Esophagus muscularis mucosa (tissue), 4 donors: Measurements from ENCODE around the gene FKBP8. TPM values are rescaled to one million over a fixed set of nuclear protein-coding genes. Genes with fewer than 3 reads are reported as not detected.
A peak's percentile ranks its signal among the peaks of the same experiment; 100 is the strongest.

Source experiments
- DNase-seq: peaks from one replicate; pipeline ENCODE4 v3.0.0-alpha.2; 2017; ENCODE audit errors: extremely low spot score
- H3K27ac ChIP-seq, 4 donors: fragments of 200-600 bp; sonication (generic); replicated peaks in 1 of 4; 1 replicate in 3 of 4; 2 replicates in 1 of 4; pipeline ENCODE4 v1.5.1; 2016 to 2019; ENCODE audit warnings: mild to moderate bottlenecking in 1 of 4
- H3K27me3 ChIP-seq, 4 donors: fragments of 200-600 bp; sonication (generic); one replicate each; pipeline versions ENCODE4 v1.5.1 to v1.6.0; 2016 to 2019
- H3K36me3 ChIP-seq, 4 donors: fragments of 200-600 bp; sonication (generic); one replicate each; pipeline ENCODE4 v1.5.1; 2016 to 2019
- H3K4me1 ChIP-seq, 4 donors: fragments of 200-600 bp; sonication (generic); one replicate each; pipeline ENCODE4 v1.5.1; 2016 to 2019
- H3K4me3 ChIP-seq, 4 donors: fragments of 200-600 bp; sonication (generic); 1 replicate in 2 of 4; 2 replicates in 2 of 4; pipeline ENCODE4 v1.5.1; 2016 to 2019; ENCODE audit warnings: mild to moderate bottlenecking in 4 of 4, moderate library complexity in 1 of 4
- H3K9me3 ChIP-seq, 4 donors: fragments of 200-600 bp; sonication (generic); 1 replicate in 3 of 4; 2 replicates in 1 of 4; pipeline ENCODE4 v1.5.1; 2016 to 2019
- CTCF ChIP-seq, 3 experiments: fragments of 200-600 bp in 2 of 3; fragments of 450-650 bp in 1 of 3; sonication (generic) in 2 of 3; IDR thresholded peaks; one replicate each; pipeline ENCODE4 v1.5.1; 2017 to 2019; ENCODE audit warnings: antibody characterized with exemption in 3 of 3, mild to moderate bottlenecking in 2 of 3, moderate library complexity in 1 of 3
- EP300 ChIP-seq: sonication (generic); formaldehyde crosslinking; IDR thresholded peaks from one replicate; pipeline ENCODE4 v1.6.1; 2017; ENCODE audit warnings: antibody characterized with exemption
- POLR2A ChIP-seq: fragments of 450-650 bp; IDR thresholded peaks from one replicate; pipeline ENCODE4 v1.6.1; 2017; ENCODE audit warnings: antibody characterized with exemption, moderate library complexity, mild to moderate bottlenecking, low read depth
- POLR2AphosphoS5 ChIP-seq, 2 donors: sonication (generic); formaldehyde crosslinking; IDR thresholded peaks; one replicate each; pipeline ENCODE4 v1.6.1; 2017; ENCODE audit warnings: antibody characterized with exemption in 2 of 2
- WGBS: methylation state at CpG from one replicate; pipeline ENCODE4 v1.1.5; 2018; 5-methylcytosine and 5-hydroxymethylcytosine counted together
- intact Hi-C: fragments of 100-400 bp; cut with DNase I; formaldehyde crosslinking; loops from one replicate; pipeline ENCODE4 v1.15.1; 2023
- total RNA-seq, 4 donors: library from RNA; depleted of rRNA; stranded (reverse); fragments of >200 nt; gene quantifications; one replicate each; pipeline versions ENCODE4 v1.1.0 to v1.2.1, GENCODE V29; 2016

FKBP8 gene
- total RNA-seq, 4 donors from 2014 or later: 420 to 568 (median 430) TPM

- Histone ChIP-seq H3K4me1 (peaks cover 28 to 55% (median 42%) of the 10 kb centered on the region in 4 donors), H3K36me3 (no peaks in the 10 kb centered on the region), H3K27me3 (no peaks in the 10 kb centered on the region), H3K4me3 (peak overlapping the region; percentile 91 to 99 (median 95)), H3K9me3 (no peaks in the 10 kb centered on the region), H3K27ac (peak overlapping the region; percentile 96 to 99 (median 98))
- no peak for DNase-seq
- WGBS: 1% methylated on average over 20 of the region's 41 CpGs
- TF ChIP-seq EP300 (no peak), POLR2AphosphoS5 (IDR thresholded peaks at IDR 0.05) (no peak), POLR2A (no peak), CTCF (IDR thresholded peaks at IDR 0.05) (no peak)
- intact Hi-C loops: loop anchor here (5.0 kb wide), 3 partner anchors 36 to 59 kb away; partner anchors contain the start of gene KXD1
Observed at GRCh38 chr19:18520848-18521691, 22.3 kb downstream of the FKBP8 start.

GRCh38 chr19:18519962-18520847 lies 23.2 kb downstream of the FKBP8 start:
- intact Hi-C loops: loop anchor here (5.0 kb wide), 3 partner anchors 37 to 58 kb away; partner anchors contain the start of gene KXD1
- Histone ChIP-seq H3K4me1 (peaks cover 36 to 64% (median 50%) of the 10 kb centered on the region in 4 donors), H3K4me3 (peak overlapping the region; percentile 91 to 99 (median 95)), H3K27me3 (no peaks in the 10 kb centered on the region), H3K36me3 (no peaks in the 10 kb centered on the region), H3K9me3 (no peaks in the 10 kb centered on the region), H3K27ac (peak overlapping the region; percentile 96 to 99 (median 98))
- DNase-seq: no peak
- 7% methylated on average over 22 of the region's 22 CpGs for WGBS
- TF ChIP-seq POLR2AphosphoS5 (IDR thresholded peaks at IDR 0.05) (peak; percentile 65 to 75), CTCF (IDR thresholded peaks at IDR 0.05) (peak; percentile 47 to 66 (median 53)), POLR2A (no peak), EP300 (no peak)

- WGBS: 92% methylated on average over 9 of the region's 9 CpGs
- DNase-seq: no peak
- H3K4me1 ChIP-seq: peaks cover 52 to 79% (median 66%) of the 10 kb centered on the region in 4 donors
- H3K27ac ChIP-seq: peak overlapping the region; percentile 96 to 99 (median 98)
- TF ChIP-seq POLR2A (no peak), CTCF (IDR thresholded peaks at IDR 0.05) (no peak), POLR2AphosphoS5 (IDR thresholded peaks at IDR 0.05) (no peak), EP300 (no peak)
- intact Hi-C loops: no loop called here
- no peaks in the 10 kb centered on the region for H3K36me3 ChIP-seq
- no peak overlapping the region for H3K4me3 ChIP-seq
- H3K9me3 ChIP-seq: no peaks in the 10 kb centered on the region
- no peaks in the 10 kb centered on the region for H3K27me3 ChIP-seq
Observed at GRCh38 chr19:18518639-18519038, 24.7 kb downstream of the FKBP8 start.

GRCh38 chr19:18517606-18518005 lies 25.8 kb downstream of the FKBP8 start:
- H3K4me3 ChIP-seq: no peak overlapping the region
- no peaks in the 10 kb centered on the region for H3K9me3 ChIP-seq
- no peaks in the 10 kb centered on the region for H3K27me3 ChIP-seq
- no peak for DNase-seq
- 92% methylated on average over 4 of the region's 4 CpGs for WGBS
- TF ChIP-seq POLR2AphosphoS5 (IDR thresholded peaks at IDR 0.05): no peak
- no peak for TF ChIP-seq POLR2A
- TF ChIP-seq CTCF (IDR thresholded peaks at IDR 0.05): no peak
- TF ChIP-seq EP300: no peak
- peaks cover 62 to 87% (median 74%) of the 10 kb centered on the region in 4 donors for H3K4me1 ChIP-seq
- intact Hi-C loops: no loop called here
- peak overlapping the region in 1 of 4 donors; percentile 20 for H3K27ac ChIP-seq
- no peaks in the 10 kb centered on the region for H3K36me3 ChIP-seq
